Ramos (cell line): Measurements from ENCODE around the gene NTN5.
"Not testable (repeated sequence)": the region's sequence is repeated elsewhere in the genome, so short reads cannot be mapped to it uniquely, and the experiment has no call there.

Experiments used
- in situ Hi-C: fragments of 300-500 bp; cut with MboI; formaldehyde crosslinking; loops from one replicate; pipeline ENCODE4 v1.14.3; 2022; ENCODE audit warnings: low sequenced_read_pairs; ENCODE audit not compliant: unreplicated experiment

NTN5 gene

DNA sequence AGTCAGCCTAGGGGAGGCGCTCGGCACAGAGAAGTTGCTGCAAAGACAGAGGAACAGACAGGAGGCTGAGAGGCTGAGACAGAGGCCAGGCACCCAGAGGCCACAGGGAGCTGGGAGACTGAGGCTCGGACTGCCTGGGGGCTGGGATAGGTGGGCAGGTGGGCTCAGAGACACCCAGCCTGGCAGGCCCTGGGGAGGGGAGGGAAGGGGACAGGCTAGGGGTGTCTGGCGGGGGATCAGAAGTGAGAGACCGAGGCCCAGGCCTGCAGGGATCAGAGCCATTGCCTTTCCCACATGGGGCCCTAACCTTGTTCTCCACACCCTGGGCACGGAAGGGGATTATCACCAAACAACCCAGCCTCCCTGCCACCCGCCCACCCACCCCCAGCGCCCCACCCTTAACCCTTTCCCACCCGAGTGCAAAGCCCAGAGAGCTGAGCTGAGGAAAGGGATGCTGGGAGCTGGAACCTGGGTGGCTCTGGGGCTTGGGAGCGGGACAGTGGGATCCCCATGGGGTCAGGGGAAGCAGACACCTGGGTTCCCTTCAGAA lies 1.3 kb downstream of the NTN5 start:
- in situ Hi-C loops = no loop called here

DNA sequence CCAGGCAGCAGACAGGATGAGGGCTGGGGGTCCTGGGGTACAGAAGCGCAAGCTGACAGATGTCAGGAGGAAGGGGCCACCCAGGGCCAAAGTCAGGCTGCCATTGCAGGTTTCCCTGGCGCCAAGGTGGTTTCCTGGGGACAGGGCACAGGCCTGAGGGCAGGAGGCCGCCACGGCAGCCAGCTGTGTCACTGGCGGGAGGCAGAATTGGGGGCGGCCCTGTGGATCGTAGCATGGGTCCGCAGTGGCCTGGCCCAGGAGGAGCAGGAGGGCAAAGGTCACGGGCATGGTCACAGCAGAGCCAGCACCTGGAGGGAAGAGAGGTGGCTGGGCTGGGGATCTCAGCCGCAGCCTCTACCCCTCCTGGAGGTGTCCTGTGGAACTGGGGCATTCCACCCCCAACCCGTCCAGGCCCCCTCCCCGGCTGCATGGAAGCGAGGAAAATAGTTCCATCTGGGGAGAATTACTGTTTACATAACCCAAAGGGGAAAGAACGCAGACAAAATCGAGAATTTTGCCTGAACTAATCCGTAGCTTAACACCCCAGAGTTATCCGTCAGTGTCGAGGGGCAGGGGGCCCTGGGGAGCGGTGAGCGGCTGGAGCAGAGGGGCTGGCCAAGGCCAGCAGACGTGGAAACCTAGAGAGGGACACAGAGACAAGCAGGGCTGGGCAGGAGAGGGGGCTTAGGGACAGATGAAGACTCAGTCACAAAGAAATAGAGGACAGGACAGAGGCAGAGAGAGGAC lies 1.9 kb downstream of the NTN5 start:
- in situ Hi-C loops = no loop called here

DNA sequence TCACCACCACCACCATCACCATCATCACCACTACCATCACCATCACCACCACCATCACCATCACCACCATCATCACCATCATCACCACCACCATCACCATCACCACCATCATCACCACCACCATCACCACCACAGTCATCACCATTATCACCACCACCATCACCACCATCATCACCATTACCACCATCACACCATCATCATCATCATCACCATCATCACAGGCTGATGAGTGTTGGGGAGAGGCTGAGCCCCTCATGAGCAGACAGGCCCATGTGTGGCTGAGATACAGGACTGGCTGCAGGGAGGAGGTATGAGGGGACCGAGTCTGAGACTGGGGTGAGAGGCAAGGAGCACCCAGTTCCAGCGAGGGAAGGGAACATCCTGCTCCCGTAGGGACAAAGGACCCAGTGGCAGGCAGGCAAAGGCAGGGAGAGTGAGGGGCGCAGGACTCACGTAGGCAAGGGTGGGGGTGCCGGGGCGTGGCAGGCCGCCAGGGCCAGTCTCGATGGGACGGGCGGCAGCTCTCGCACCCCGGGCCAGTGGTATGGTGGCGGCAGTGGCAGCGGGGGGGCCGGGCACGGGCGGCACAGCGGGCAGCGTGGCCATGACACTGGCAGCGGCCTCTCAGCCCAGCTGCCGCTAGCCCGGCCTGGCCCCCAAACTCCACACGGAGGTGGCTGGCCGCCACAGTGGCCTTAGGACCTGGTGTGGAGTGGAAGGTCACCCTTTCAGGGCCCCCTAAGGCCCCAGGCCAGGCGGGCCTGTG lies 2.7 kb downstream of the NTN5 start:
- in situ Hi-C loops = no loop called here

DNA sequence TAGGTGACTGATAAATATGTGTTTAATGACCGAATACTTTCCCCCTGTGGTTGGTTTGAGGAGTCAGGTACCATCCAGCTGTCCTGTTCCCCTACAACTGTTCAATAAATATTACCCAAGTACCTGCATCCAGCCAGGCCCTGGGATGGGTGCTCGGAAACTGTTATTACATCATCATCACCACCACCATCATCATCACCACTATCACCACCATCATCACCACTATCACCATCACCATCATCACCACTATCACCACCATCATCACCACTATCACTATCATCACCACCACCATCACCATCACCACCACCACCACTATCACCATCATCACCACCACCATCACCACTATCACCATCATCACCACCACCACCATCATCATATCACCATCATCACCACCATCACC lies 4.1 kb downstream of the NTN5 start:
- in situ Hi-C loops = no loop called here

DNA sequence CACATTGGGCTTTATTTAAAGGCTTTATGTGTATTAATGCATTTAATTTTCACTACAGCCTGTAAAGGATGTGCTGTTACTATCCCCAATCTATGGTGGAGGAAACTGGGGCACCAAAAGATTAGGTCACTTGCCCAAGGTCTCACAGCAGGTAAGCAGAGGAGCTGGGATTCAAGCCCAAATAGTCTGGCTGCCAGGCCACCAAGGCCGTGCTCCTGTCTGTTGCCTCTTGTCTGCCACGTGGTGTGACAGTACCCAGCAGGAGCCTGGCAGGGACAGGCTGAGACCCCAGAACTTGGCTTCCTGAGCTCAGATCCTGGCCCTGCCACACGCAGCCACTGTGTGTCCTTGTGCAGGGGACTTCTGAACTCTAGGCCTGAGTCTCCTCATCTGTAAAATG lies 4.5 kb downstream of the NTN5 start:
- in situ Hi-C loops = no loop called here

DNA sequence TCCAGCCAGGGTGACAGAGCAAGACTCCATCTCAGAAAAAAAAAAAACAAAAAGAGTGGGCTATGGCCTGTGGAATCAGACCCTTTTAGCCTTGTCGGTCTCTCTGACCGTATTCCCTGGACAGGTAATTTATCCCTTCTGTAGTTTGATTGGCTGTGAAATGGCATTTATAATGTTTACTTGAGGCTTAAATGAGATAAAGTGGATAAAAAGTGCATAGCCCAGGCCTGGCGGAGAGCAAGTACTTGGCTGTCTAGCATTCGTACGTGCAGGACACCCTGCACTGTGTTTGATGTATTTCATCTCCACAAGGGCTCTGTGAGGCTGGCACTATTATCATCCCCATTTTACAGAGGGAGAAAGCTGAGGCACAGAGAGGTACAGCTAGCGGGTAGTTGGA lies 7.0 kb downstream of the NTN5 start:
- in situ Hi-C loops = no loop called here

DNA sequence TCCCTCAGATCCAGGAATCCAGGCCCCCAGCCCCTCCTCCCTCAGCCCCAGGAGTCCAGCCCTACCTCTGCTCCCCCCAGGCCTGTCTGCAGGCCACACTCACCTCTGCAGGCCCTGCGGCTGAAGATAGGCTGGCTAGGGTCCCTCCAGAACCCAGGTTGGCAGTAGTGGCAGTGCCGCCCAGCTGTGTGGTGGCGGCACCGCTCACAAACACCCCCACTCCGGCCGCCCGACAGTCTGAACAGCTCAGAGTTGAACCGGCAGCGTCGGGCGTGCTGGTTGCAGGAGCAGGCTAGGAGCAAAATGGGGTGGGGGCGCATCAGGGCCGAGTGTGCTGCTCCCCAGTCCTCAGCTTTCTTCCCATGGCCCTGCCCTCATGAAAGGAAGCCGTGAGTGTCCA lies 8.3 kb downstream of the NTN5 start:
- in situ Hi-C loops = no loop called here

DNA sequence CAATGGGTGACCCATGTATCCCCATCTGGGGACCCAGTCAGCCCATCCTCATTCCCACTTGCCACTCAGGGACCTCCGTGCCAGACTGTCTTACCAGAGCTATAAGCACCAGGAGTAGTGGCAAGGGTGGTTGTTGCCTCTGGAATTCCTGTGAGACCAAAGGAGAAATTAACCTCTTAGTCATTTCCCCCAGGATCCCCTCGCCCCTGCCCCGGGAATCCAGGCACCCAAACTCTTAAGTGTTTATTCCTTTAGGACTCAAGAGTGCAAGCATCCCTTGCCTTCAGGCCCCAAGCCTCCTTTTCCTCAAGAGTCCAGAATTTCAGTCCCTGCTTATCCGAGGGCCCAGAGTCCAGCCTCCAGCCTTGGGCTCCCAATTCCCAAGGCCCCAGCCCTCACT lies 9.2 kb downstream of the NTN5 start:
- in situ Hi-C loops = no loop called here

DNA sequence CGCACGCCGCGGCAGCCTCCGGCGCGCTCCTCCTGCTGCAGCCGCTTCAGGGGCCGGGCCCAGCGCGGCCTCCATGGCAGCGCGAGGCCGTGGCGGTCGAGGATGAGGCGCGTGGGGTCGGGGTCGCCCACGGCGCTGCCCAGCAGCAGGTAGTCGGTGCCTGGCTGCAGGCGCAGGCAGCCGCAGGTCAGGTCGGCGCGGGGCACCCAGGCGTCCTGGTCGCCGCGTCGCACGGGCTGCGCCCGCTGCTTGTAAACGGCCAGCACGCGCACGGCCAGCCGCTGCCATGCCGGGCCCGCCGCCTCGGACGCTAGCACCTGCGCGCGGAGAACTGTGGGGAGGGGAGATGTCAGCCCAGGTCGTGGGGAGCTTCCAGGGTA lies 11.1 kb downstream of the NTN5 start:
- in situ Hi-C loops = no loop called here

DNA sequence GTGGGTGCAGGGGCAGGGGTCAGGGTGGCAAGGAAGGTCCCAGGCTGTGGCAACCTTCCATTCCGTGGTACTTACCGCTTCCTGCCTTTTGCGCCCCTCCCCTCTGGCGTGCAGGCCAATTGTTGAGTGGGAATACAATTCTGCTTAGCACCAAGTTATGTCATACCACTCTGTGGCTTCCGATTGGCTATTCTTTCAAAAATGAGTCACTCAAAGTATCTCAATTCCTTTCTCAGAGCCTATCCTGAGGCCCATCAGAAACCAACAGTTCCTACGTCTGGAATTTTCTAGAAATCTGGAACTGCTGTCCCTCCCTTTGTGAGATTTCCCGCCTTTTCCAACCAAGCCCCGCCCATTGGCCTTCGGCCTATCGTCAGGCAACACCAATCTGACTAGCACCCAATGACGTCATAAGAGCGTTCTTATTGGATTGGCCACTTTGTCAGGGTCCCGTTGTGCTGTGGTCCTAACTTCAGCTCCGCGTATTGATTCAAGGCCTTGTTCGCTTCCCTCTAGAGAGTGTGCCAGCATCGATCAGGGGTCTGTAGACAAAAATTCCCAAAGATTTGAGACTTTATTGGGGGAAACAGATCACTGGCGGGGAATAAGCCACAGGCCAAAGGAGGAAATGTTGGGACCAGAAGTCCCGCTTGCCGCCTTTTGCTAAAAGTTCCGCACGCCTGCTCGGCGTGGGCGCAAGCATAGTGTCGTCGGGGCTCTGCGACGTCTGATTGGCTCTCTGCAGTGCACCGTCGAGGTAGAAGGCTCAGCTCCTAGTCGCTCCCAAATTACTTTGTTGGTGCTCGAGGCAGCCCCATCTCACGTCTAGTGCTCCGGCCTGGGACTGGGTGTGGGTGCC lies 11.7 kb downstream of the NTN5 start:
- in situ Hi-C loops = no loop called here

DNA sequence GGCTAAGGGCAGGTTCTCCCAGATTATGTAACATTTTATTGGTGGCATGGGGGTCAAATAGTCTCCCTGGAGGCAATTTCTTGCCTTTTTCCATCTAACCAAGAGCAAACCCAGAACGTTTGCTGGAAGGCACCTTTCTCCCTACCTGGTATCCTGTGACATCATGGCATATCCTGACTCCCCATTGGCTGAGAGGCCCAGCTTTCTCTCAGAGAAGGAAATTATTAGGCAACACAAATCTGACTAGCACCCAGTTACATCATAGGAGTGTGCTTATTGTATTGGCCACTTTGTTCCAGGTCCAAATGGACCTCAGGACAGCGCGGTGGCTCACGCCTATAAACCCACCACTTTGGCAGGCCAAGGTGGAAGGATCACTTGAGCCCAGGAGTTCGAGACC lies 13.0 kb downstream of the NTN5 start:
- in situ Hi-C loops = no loop called here

DNA sequence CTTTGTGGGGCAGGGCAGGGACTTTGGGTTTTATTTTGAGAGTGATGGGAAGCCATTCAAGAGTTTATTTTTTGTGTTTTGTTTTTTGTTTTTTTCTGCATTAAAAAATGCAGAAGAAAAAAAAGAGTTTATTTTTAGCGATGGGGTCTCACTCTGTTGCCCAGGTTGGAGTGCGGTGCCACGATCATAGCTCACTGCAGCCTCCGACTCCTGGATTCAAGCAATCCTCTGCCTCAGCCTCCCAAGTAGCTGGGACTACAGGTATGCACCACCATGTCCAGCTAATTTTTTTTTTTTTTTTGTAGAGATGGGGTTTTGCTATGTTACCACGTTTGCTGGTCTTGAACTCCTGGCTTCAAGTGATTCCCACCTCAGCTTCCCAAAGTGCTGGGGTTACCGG lies 14.3 kb downstream of the NTN5 start:
- in situ Hi-C loops = no loop called here

DNA sequence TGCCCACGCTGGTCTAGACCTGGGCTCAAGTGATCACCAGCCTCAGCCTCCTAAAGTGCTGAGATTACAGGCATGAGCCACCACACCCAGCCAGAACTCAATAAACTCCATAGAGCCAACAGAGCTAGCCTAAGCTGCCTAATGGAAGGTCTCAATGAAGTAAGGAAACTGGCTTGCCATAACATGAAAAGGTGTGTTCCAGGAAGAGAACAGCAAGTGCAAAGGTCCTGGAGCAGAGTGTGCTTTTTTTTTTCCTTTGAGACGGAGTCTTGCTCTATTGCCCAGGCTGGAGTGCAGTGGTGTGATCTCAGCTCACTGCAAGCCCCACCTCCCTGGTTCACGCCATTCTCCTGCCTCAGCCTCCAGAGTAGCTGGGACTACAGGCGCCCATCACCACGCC lies 15.0 kb downstream of the NTN5 start:
- in situ Hi-C loops = not testable (repeated sequence)

DNA sequence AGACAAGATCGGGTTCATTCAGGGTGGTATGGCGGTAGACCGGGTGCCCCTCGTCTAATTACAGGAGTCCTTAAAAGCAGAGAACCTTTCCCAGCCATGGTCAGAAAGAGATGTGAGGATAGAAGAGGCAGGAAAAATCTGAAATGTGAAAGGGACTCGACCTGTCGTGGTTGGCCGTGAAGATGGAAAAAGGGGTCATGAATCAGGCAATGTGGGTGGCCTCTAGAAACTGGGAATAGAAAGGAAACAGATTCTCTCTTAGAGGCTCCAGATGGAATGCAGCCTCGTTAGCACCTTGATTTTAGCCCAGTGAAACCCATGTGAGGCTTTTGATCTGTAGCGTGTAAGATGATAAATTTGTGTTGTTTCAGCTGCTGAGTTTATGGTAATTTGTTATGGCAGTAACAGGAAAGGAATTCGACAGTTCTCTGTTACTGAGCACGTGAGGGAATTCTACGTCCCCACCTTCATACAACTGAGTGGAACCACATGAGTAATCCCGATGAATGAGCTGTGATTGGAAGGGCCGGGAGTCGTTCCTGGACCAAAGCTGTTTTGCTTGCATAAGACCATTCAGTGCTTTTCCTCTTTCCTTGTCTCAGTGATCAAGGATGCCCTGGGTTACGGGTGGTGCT lies 15.9 kb downstream of the NTN5 start:
- in situ Hi-C loops = no loop called here

DNA sequence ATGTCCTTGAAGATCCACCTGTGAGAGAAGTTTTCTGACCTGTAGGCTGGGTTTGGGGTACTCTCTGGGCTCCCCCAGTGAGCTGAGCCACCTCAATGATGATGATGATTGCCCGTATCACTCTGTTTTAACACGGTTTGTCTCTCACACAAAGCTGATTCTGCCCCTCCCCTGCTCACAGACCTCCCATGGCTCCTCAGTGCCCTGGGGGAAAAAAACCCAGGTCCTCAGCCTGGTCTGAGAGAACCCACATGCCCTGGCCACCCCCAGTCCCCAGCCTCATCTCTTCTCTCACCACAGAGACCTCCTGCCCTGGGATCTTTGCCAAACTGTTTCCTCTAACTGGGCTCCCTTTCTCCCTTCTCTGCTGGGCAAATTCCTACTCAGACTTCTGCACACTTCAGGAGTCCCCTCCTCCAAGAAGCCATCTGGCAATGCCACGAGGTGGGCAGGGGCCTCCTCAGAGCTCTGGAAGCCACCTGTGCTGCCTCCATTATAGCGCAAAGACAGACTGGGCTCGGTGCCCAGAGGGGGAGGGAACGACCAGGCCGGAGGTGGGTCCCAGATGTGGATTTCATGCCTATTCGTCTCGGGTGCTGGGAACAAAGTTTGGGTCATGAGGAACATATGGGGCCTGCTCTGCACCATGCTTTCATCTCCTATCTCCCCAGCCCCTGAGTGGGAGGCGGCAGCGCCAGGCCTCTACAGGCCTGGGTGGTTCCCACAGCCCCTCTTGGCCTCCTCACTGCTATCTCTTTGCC lies 18.3 kb downstream of the NTN5 start:
- in situ Hi-C loops = no loop called here

DNA sequence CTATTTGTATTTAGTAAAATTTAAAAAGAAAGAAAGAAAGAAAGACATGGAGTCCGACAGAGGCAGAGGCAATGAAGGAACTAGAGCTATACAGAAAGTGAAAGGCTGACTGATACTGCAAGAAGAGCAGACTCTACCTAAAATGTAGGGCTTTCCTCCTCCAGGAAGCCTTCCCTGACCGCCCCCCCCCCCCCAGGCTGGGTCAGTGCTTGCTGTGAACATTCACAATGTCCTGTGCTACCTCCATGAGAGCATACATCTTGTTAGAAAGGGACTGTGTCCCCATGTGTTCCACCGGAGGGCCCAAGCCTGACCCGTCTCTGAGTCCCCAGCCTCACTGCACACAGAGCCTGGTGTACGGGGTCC lies 21.2 kb downstream of the NTN5 start:
- in situ Hi-C loops = no loop called here

DNA sequence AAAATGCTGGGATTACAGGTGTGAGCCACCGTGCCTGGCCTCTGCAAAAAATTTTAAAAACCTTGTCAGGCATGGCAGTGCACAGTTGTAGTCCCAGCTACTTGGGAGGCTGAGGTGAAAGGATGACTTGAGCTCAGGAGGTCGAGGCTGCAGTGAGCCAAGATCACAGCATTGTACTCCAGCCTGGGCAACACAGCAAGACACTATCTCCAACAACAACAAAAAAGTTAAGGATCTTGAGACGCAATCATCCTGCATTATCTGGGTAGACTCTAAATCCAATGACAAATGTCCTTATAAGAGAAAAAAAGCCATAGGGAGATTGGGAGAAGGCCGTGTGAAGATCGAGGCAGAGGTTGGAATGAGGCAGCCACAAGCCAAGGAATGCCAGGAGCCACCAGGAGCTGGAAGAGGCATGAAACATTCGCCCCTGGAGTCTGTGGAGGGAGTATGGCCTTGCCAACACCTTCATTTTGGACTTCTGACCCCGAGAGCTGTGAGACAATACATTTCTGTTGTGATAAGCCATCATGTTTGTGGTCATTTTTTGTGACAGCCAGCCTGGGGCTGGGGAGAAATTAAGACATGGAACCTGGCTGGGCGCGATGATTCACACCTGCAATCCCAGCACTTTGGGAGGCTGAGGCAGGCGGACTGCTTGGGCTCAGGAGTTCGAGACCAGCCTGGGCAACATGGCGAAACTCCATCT lies 21.7 kb downstream of the NTN5 start:
- in situ Hi-C loops = no loop called here

DNA sequence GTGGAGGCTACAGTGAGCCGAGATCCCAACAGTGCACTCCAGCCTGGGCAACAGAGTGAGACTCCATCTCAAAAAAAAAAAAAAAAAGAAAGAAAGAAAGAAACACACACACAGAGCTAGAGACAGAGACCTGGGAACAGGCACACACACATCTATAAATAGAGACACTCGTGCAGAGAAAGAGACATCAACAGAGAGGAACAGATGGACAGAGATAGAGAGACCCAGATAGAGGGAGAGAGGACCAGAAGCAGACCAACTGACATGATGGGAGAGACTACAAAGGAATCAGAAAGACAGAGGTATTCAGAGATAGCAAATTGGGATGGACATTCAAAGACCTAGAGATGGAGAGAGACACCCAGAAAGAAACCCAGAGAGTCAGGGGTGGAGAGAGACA lies 24.7 kb downstream of the NTN5 start:
- in situ Hi-C loops = loop anchor here (10.0 kb wide), 1 partner anchor 317 kb away; the partner anchor contains the start of gene FTL

DNA sequence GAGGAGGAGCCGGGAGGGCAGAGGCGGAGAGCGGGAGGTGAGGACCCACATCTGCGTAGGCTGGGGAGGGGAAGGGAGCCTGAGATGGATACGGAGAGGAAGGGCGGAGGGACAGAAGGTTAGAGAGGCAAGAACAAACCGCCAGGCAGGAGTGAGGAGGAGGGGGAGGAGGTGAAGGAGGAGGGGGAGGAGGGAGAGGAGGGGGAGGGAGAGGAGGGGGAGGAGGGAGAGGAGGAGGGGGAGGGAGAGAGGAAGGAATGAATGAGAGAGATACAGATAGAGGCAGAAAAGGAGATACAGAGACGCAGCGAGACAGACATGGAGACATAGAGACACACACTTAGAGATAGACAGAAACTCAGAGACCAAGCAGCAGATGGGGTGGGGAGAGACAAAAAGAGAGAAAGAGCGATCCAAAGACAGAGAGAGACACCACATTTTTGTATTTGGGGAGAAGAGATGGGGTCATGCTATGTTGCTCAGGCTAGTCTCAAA lies 26.0 kb downstream of the NTN5 start:
- in situ Hi-C loops = loop anchor here (10.0 kb wide), 1 partner anchor 318 kb away; the partner anchor contains the start of gene FTL
